B cell (primary cell): Measurements from ENCODE around the gene LAMC2.

Source experiments
- CTCF ChIP-seq: fragments of 200-600 bp; IDR thresholded peaks from one replicate; pipeline ENCODE4 v1.8.0; 2022; ENCODE audit warnings: antibody characterized with exemption, mild to moderate bottlenecking
- EZH2 ChIP-seq: IDR thresholded peaks from 2 replicates; pipeline ENCODE4 v1.6.1; 2012; ENCODE audit warnings: borderline replicate concordance, low read depth, mild to moderate bottlenecking, moderate library complexity, low read length; ENCODE audit not compliant: insufficient read depth, poor library complexity, severe bottlenecking

- TF ChIP-seq CTCF (no peak), EZH2 (no peak)
These were observed 14.4 kb downstream of the LAMC2 start for GRCh38 chr1:183200451-183200850.
